AG10803 (cell line): ENCODE measurements around the gene THOC7.
A peak's percentile ranks its signal among the peaks of the same experiment; 100 is the strongest.

ENCODE experiments used
- DNase-seq: peaks from one replicate; pipeline ENCODE4 v3.0.0; 2010; ENCODE audit warnings: low read depth
- H3K4me3 ChIP-seq: 2 replicates; pipeline ENCODE4 v1.5.1; 2011; ENCODE audit warnings: mild to moderate bottlenecking, low read length, control low read depth
- TF ChIP-seq, protein P1 (sequence below): conservative IDR thresholded peaks from 2 replicates; pipeline ENCODE4 v1.5.1; 2011; ENCODE audit warnings: mild to moderate bottlenecking, low read length, control low read depth, inconsistent platforms

The THOC7 gene

GRCh38 chr3:63845215-63845614, 18.4 kb downstream of the THOC7 start:
- TF ChIP-seq, protein P1, sequence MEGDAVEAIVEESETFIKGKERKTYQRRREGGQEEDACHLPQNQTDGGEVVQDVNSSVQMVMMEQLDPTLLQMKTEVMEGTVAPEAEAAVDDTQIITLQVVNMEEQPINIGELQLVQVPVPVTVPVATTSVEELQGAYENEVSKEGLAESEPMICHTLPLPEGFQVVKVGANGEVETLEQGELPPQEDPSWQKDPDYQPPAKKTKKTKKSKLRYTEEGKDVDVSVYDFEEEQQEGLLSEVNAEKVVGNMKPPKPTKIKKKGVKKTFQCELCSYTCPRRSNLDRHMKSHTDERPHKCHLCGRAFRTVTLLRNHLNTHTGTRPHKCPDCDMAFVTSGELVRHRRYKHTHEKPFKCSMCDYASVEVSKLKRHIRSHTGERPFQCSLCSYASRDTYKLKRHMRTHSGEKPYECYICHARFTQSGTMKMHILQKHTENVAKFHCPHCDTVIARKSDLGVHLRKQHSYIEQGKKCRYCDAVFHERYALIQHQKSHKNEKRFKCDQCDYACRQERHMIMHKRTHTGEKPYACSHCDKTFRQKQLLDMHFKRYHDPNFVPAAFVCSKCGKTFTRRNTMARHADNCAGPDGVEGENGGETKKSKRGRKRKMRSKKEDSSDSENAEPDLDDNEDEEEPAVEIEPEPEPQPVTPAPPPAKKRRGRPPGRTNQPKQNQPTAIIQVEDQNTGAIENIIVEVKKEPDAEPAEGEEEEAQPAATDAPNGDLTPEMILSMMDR: no peak
- no peak overlapping the region for H3K4me3 ChIP-seq
- no peak for DNase-seq

GRCh38 chr3:63842127-63842526, 21.5 kb downstream of the THOC7 start:
- DNase-seq: no peak
- no peak overlapping the region for H3K4me3 ChIP-seq
- TF ChIP-seq, protein P1: no peak

DNA sequence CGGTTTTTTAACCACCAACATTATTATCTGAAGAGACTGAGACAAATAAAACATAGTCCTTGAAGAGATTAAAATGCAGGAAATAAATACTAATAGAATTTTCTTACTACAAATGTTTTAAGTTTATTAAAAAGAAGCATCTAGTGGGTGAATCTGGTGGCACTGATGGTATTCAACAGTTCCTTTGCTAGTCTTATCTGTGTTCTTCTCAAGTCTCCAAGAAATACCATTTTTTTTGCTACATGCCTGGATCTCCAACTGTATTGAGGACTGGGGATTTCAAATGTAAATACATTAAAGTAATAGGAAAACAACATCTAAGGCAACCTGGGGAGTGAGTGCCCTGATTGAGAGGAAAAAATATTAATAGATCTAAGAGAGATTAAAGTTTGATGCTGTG, 21.9 kb downstream of the THOC7 start:
- TF ChIP-seq, protein P1: no peak
- DNase-seq: no peak
- H3K4me3 ChIP-seq: no peak overlapping the region

DNA sequence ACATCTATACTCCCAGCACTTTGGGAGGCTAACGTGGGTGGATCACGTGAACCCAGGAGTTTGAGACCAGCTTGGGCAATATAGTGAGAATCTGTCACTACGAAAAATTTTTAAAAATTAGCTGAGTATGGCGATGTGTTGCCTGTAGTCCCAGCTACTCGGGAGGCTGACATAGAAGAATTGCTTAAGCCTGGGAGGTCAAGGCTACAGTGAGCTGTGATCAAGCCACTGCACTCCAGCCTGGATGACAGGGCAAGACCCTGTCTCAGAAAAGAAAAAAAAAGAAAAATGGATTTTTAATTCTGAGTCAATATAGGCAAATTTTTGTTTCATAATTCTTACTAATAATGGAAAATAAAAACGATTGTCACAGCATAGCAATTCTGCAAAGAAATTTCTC, 31.2 kb downstream of the THOC7 start:
- H3K4me3 ChIP-seq: no peak overlapping the region
- TF ChIP-seq, protein P1: no peak
- DNase-seq: no peak

DNA sequence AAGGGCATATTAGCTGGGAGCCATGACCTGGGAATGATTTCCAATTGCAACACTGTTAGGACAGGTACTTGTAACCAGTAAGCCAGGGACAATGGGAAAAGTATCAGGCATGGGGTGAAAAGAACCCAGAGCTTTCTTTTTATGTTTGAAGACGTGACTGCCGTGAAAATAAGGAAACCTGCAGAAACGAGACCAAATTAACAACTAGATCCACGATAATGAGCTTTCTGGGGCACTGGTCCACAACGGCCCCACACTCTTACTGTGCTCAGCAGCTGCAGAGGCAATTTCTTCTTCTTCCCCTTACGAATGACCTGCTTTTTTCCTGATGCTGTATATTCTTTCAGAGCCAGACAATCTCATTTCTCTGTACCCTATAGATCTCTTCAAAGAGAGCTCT, 33.1 kb downstream of the THOC7 start:
- TF ChIP-seq, protein P1: no peak
- DNase-seq: no peak
- no peak overlapping the region for H3K4me3 ChIP-seq

DNA sequence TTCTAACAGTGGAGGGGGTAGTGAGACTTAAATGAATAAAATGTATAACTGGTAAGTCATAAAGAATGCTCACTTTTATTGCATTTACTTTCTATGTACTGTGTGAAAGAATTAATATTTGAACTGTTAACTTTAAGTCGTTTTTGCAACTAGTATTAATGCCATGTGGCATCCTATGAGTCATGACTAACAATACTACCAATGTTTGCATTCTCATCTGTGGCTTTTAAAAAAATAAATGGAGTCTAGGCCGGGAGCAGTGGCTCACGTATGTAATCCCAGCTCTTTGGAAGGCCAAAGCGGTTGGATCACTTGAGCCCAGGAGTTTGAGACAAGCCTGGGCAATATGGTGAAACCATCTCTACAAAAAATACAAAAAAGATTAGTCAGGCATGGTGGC, 39.3 kb downstream of the THOC7 start:
- no peak overlapping the region for H3K4me3 ChIP-seq
- DNase-seq: peak; percentile 44
- TF ChIP-seq, protein P1: no peak

DNA sequence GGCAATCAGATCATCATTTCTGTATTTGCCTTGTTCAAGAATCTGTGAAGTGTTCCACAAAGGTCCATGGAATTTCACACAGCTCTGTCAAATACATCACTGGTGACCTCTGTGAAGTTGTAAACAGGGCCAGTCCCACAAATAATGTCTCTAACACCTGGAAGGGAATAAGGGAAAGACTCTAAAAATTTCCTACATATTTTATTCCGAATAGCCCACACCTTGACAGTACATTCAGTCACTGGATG, 44.5 kb downstream of the THOC7 start, which contains the start of gene C3orf49:
C3orf49 (plus strand) TSS at position 149 of the 248 bp plus-strand sequence. CDS start 173 bp downstream, outside the sequence.
- no peak within 1 kb of the TSS for H3K4me3 ChIP-seq
- TF ChIP-seq, protein P1: no peak
- no peak for DNase-seq
